HCT116 (cell line): ENCODE results near the gene DGKE.

Experiments used
- ATF3 ChIP-seq: IDR thresholded peaks from 2 replicates; pipeline ENCODE4 v1.6.1; 2012
- CEBPB ChIP-seq: IDR thresholded peaks from 2 replicates; pipeline ENCODE4 v1.6.1; 2012; ENCODE audit warnings: low read depth
- CTCF ChIP-seq, 3 experiments: fragments of 200-600 bp in 1 of 3; sonication (generic) in 1 of 3; IDR thresholded peaks in 2 of 3; conservative IDR thresholded peaks in 1 of 3; 2 replicates each; pipeline ENCODE4 v1.5.1; 2012 to 2017; ENCODE audit warnings: low read depth in 2 of 3, low read length in 2 of 3, antibody characterized with exemption in 1 of 3, borderline replicate concordance in 1 of 3, control low read depth in 1 of 3, mild to moderate bottlenecking in 1 of 3, mixed read lengths in 1 of 3, mixed run types in 1 of 3, moderate library complexity in 1 of 3; ENCODE audit not compliant: insufficient read depth in 1 of 3
- EGR1 ChIP-seq: IDR thresholded peaks from 2 replicates; pipeline ENCODE4 v1.6.1; 2012; ENCODE audit warnings: low read depth
- EZH2 ChIP-seq: fragments of 200-600 bp; sonication (generic); IDR thresholded peaks from 2 replicates; pipeline ENCODE4 v1.6.1; 2017; ENCODE audit warnings: antibody characterized with exemption, mixed run types
- EZH2phosphoT487 ChIP-seq: fragments of 200-600 bp; IDR thresholded peaks from 2 replicates; pipeline ENCODE4 v1.6.1; 2018; ENCODE audit warnings: antibody characterized with exemption, borderline replicate concordance
- MAX ChIP-seq: IDR thresholded peaks from 2 replicates; pipeline ENCODE4 v1.6.1; 2012
- POLR2A ChIP-seq: IDR thresholded peaks from 2 replicates; pipeline ENCODE4 v1.7.0; 2011; ENCODE audit warnings: borderline replicate concordance; ENCODE audit not compliant: insufficient read depth, insufficient read length; ENCODE audit errors: extremely low read depth
- POLR2AphosphoS5 ChIP-seq: IDR thresholded peaks from 2 replicates; pipeline ENCODE4 v1.6.1; 2011; ENCODE audit warnings: mild to moderate bottlenecking, low read depth, low read length, moderate library complexity
- RAD21 ChIP-seq: IDR thresholded peaks from 2 replicates; pipeline ENCODE4 v1.6.1; 2012; ENCODE audit warnings: low read depth, mild to moderate bottlenecking
- REST ChIP-seq: IDR thresholded peaks from 2 replicates; pipeline ENCODE4 v1.6.1; 2012; ENCODE audit warnings: low read depth
- SRF ChIP-seq: IDR thresholded peaks from 2 replicates; pipeline ENCODE4 v1.6.1; 2012; ENCODE audit warnings: low read depth
- ZNF274 ChIP-seq: fragments of 200-500 bp; sonication (Bioruptor generic); IDR thresholded peaks from 2 replicates; pipeline ENCODE4 v1.6.1; 2014; ENCODE audit warnings: mild to moderate bottlenecking, low read depth, low read length, inconsistent platforms

DNA sequence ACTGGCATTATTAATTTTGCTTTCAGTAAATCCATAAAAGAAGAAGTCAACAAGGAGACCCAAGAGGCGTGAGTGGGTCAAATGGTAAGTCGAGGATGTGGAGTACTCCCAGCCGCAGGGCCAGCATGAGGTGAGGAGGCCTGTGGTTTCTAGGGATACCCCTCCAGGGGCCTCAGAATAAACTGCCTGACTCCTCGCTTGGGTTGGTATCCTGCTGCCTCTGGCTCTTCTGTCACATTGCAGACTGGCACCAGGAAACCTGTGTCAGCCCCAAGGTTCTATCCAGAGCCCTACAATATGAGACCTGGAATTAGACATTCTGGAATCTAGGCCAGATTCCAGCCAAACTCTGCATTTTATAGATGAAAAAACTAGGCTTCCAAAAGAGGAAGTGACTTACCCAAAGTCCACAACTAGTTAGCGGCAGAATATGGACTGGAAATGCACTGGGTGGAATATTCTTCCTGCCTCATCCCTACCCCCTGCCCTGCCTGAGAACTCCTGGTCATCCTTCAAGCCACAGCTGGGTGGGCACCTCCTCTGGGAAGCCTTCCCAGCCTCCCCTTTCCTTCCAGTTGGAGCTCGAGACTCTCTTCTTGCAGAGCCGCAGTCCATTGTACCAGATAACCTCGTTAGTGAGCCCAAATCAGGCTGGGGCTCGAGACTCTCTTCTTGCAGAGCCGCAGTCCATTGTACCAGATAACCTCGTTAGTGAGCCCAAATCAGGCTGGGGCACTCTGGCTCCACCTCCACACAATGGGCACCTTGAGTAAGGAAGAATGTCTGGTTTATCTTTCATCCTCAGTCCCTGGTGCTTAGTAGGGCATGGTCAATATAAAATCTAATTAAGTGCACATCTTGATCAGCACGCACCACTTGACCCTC, 22.8 kb upstream of the DGKE start:
- TF ChIP-seq CTCF (IDR thresholded peaks at IDR 0.05 in 2 of 3, conservative IDR thresholded peaks at IDR 0.05 in 1 of 3; ENCODE audit: borderline replicate concordance in 1 of 3, insufficient read depth in 1 of 3, low read depth in 2 of 3, low read length in 2 of 3) (no peak), ZNF274 (no peak), EZH2phosphoT487 (no peak), ATF3 (no peak), POLR2A (no peak), EGR1 (no peak), POLR2AphosphoS5 (no peak), RAD21 (no peak), EZH2 (no peak), REST (no peak), SRF (no peak), MAX (no peak), CEBPB (no peak)
